ENCODE results near the gene CPA1.

- TF ChIP-seq CTCF (IDR thresholded peaks at IDR 0.05 in 4 of 5, conservative IDR thresholded peaks at IDR 0.05 in 1 of 5) = no peak
- TF ChIP-seq POLR2A (IDR thresholded peaks at IDR 0.05) = no peak
Measured at GRCh38 chr7:130395421-130395820, 15.1 kb downstream of the CPA1 start.

Measured in gastrocnemius medialis (tissue), 4 donors.